GM19468 (cell line): ENCODE results near the gene CDK19.
A peak's percentile ranks its signal among the peaks of the same experiment; 100 is the strongest.
"Not testable (repeated sequence)": the region's sequence is repeated elsewhere in the genome, so short reads cannot be mapped to it uniquely, and the experiment has no call there.

Source experiments
- ATAC-seq: cut with Tn5 transposase; IDR thresholded peaks from one replicate; pipeline ENCODE4 v1.9.1; 2021; ENCODE audit warnings: mild to moderate bottlenecking, moderate library complexity, moderate number of reproducible peaks; ENCODE audit not compliant: unreplicated experiment; ENCODE audit errors: extremely low read depth

CDK19 gene

GRCh38 chr6:110815411-110816409 lies at the start of gene CDK19:
TSS of gene CDK19 (minus strand) at chr6:110815469. CDS start at chr6:110815136, 333 bp downstream.
- peak; percentile 57 for ATAC-seq

- no peak for ATAC-seq
Observed at GRCh38 chr6:110864824-110865223, 49.6 kb upstream of the CDK19 start.

- ATAC-seq: no peak
Observed at GRCh38 chr6:110859335-110859792, 44.1 kb upstream of the CDK19 start.

- ATAC-seq: no peak
Observed at GRCh38 chr6:110858562-110859214, 43.4 kb upstream of the CDK19 start.

GRCh38 chr6:110858016-110858415 lies 42.7 kb upstream of the CDK19 start:
- no peak for ATAC-seq

- no peak for ATAC-seq
Observed at GRCh38 chr6:110856296-110856695, 41.0 kb upstream of the CDK19 start.

- no peak for ATAC-seq
Observed at GRCh38 chr6:110853754-110854477, 38.6 kb upstream of the CDK19 start.

GRCh38 chr6:110852773-110853172 lies 37.5 kb upstream of the CDK19 start:
- no peak for ATAC-seq

- no peak for ATAC-seq
Observed at GRCh38 chr6:110849781-110850180, 34.5 kb upstream of the CDK19 start.

- ATAC-seq: no peak
Observed at GRCh38 chr6:110841266-110841665, 26.0 kb upstream of the CDK19 start.

- not testable (repeated sequence) for ATAC-seq
Observed at GRCh38 chr6:110835751-110836150, 20.5 kb upstream of the CDK19 start.

GRCh38 chr6:110833831-110834230 lies 18.6 kb upstream of the CDK19 start:
- ATAC-seq: no peak

GRCh38 chr6:110831405-110831804 lies 16.1 kb upstream of the CDK19 start:
- ATAC-seq: no peak

- no peak for ATAC-seq
Observed at GRCh38 chr6:110828396-110828795, 13.1 kb upstream of the CDK19 start.

- no peak for ATAC-seq
Observed at GRCh38 chr6:110826236-110827129, 11.2 kb upstream of the CDK19 start.

- ATAC-seq: no peak
Observed at GRCh38 chr6:110823146-110823545, 7.9 kb upstream of the CDK19 start.

GRCh38 chr6:110822249-110822648 lies 7.0 kb upstream of the CDK19 start:
- no peak for ATAC-seq

- no peak for ATAC-seq
Observed at GRCh38 chr6:110816677-110817076, 1.4 kb upstream of the CDK19 start.

GRCh38 chr6:110815015-110815410 lies 256 bp downstream of the CDK19 start:
- no peak for ATAC-seq
